GM23338 (cell line): ENCODE results near the gene SLC4A8. TPM values are rescaled to one million over a fixed set of nuclear protein-coding genes. Genes with fewer than 3 reads are reported as not detected.

Experiments used
- ATAC-seq: fragments of 200-7000 bp; cut with Tn5 transposase; 3 replicates; pipeline ENCODE4 v1.9.1; 2020
- DNase-seq: peaks from one replicate; pipeline ENCODE4 v3.0.0-alpha.2; 2015; ENCODE audit warnings: low spot score
- H2AFZ ChIP-seq: fragments of 200-600 bp; sonication (generic); 2 replicates; pipeline ENCODE4 v1.8.0; 2016; ENCODE audit warnings: antibody characterized with exemption, mild to moderate bottlenecking, moderate library complexity
- H3F3A ChIP-seq: fragments of 200-600 bp; sonication (generic); replicated peaks from 2 replicates; pipeline ENCODE4 v1.8.0; 2017; ENCODE audit warnings: antibody characterized with exemption, mixed run types, low read depth
- H3K27ac ChIP-seq: fragments of 200-600 bp; sonication (generic); 2 replicates; pipeline ENCODE4 v1.6.1; 2016; ENCODE audit warnings: low read depth
- H3K27me3 ChIP-seq: fragments of 200-600 bp; sonication (generic); 2 replicates; pipeline ENCODE4 v1.8.0; 2016; ENCODE audit warnings: mild to moderate bottlenecking, mixed run types, moderate library complexity; ENCODE audit not compliant: insufficient read depth
- H3K36me3 ChIP-seq: fragments of 200-600 bp; sonication (generic); 2 replicates; pipeline ENCODE4 v1.8.0; 2016; ENCODE audit warnings: mild to moderate bottlenecking; ENCODE audit not compliant: insufficient read depth
- H3K4me1 ChIP-seq: fragments of 200-600 bp; sonication (generic); 2 replicates; pipeline ENCODE4 v1.8.0; 2016; ENCODE audit warnings: mild to moderate bottlenecking, moderate library complexity; ENCODE audit not compliant: insufficient read depth
- H3K4me2 ChIP-seq: fragments of 200-600 bp; sonication (generic); 2 replicates; pipeline ENCODE4 v1.7.1; 2017; ENCODE audit warnings: mixed run types
- H3K4me3 ChIP-seq: fragments of 200-600 bp; sonication (generic); 2 replicates; pipeline ENCODE4 v1.6.1; 2016; ENCODE audit warnings: mixed run types
- H3K79me2 ChIP-seq: fragments of 200-600 bp; sonication (generic); replicated peaks from 2 replicates; pipeline ENCODE4 v1.8.0; 2017; ENCODE audit warnings: mild to moderate bottlenecking; ENCODE audit not compliant: insufficient read depth
- H3K9me2 ChIP-seq: fragments of 200-600 bp; sonication (generic); 2 replicates; pipeline ENCODE4 v1.8.0; 2017; ENCODE audit not compliant: insufficient read depth
- H4K20me1 ChIP-seq: fragments of 200-600 bp; sonication (generic); replicated peaks from 2 replicates; pipeline ENCODE4 v1.8.0; 2017; ENCODE audit warnings: mild to moderate bottlenecking; ENCODE audit not compliant: insufficient read depth
- H3K27ac Mint-ChIP-seq: 2 replicates; pipeline ENCODE4 v1.8.0; 2020; ENCODE audit warnings: inconsistent platforms, mild to moderate bottlenecking, moderate library complexity, mixed read lengths
- H3K27me3 Mint-ChIP-seq: 3 replicates; pipeline ENCODE4 v1.8.0; 2022; ENCODE audit warnings: low read depth, mild to moderate bottlenecking, moderate library complexity, mixed read lengths, inconsistent platforms; ENCODE audit not compliant: insufficient read depth, poor library complexity
- H3K36me3 Mint-ChIP-seq: 3 replicates; pipeline ENCODE4 v1.8.0; 2021; ENCODE audit warnings: low read depth, mild to moderate bottlenecking, inconsistent platforms, moderate library complexity, mixed read lengths
- H3K4me1 Mint-ChIP-seq: 3 replicates; pipeline ENCODE4 v1.8.0; 2020; ENCODE audit warnings: mild to moderate bottlenecking, inconsistent platforms, mixed read lengths
- H3K4me3 Mint-ChIP-seq: 3 replicates; pipeline ENCODE4 v1.8.0; 2021; ENCODE audit warnings: moderate library complexity, mild to moderate bottlenecking, inconsistent platforms, mixed read lengths
- H3K9me3 Mint-ChIP-seq: 3 replicates; pipeline ENCODE4 v1.8.0; 2020; ENCODE audit warnings: moderate library complexity, mild to moderate bottlenecking, inconsistent platforms, mixed read lengths
- EZH2 ChIP-seq: fragments of 200-600 bp; sonication (generic); IDR thresholded peaks from one replicate; pipeline ENCODE4 v1.8.0; 2017; ENCODE audit warnings: antibody characterized with exemption, mild to moderate bottlenecking, low read depth; ENCODE audit not compliant: unreplicated experiment
- EZH2phosphoT487 ChIP-seq: fragments of 200-600 bp; sonication (generic); IDR thresholded peaks from one replicate; pipeline ENCODE4 v1.8.1; 2018; ENCODE audit warnings: antibody characterized with exemption; ENCODE audit not compliant: unreplicated experiment
- JUNB ChIP-seq: IDR thresholded peaks from one replicate; pipeline ENCODE4 v1.6.1; 2016; ENCODE audit warnings: antibody characterized with exemption; ENCODE audit not compliant: unreplicated experiment
- POLR2AphosphoS5 ChIP-seq: IDR thresholded peaks from 2 replicates; pipeline ENCODE4 v1.6.1; 2016; ENCODE audit warnings: antibody characterized with exemption, low read depth
- STAT1 ChIP-seq: IDR thresholded peaks from one replicate; pipeline ENCODE4 v1.6.1; 2016; ENCODE audit warnings: antibody characterized with exemption; ENCODE audit not compliant: unreplicated experiment
- ZNF114 ChIP-seq: fragments of 250-450 bp; sonication (Bioruptor Pico); IDR thresholded peaks from 2 replicates; pipeline ENCODE4 v1.5.0; 2020; ENCODE audit warnings: mild to moderate bottlenecking, moderate library complexity
- ZNF331 ChIP-seq: fragments of 250-450 bp; sonication (Bioruptor Pico); IDR thresholded peaks from 2 replicates; pipeline ENCODE4 v1.5.0; 2020; ENCODE audit warnings: low read depth, mild to moderate bottlenecking, moderate library complexity
- polyA plus RNA-seq: library from polyadenylated mRNA; unstranded; fragments of >200 nt; fragmentation: Nextera tagmentation; extraction: Ambion mirVana; gene quantifications from 2 replicates; pipeline ENCODE4 v1.2.1, GENCODE V29; 2016
- total RNA-seq: library from RNA; depleted of rRNA; stranded (reverse); fragments of >200 nt; shearing (Covaris generic); gene quantifications from 2 replicates; pipeline ENCODE4 v1.2.3, GENCODE V29; 2014
- TF ChIP-seq, protein P1 (sequence below), 2 experiments: fragments of 200-600 bp in 1 of 2; sonication (generic) in 1 of 2; conservative IDR thresholded peaks; 2 replicates each; pipeline versions ENCODE4 v1.5.1 to v1.6.1; 2016 to 2017; ENCODE audit warnings: antibody characterized with exemption in 2 of 2, low read depth in 2 of 2, mild to moderate bottlenecking in 2 of 2, moderate library complexity in 1 of 2
- TF ChIP-seq, protein P2 (sequence below): IDR thresholded peaks from one replicate; pipeline ENCODE4 v1.6.1; 2018; ENCODE audit warnings: antibody characterized with exemption; ENCODE audit not compliant: unreplicated experiment
- TF ChIP-seq, protein P3 (sequence below): IDR thresholded peaks from 2 replicates; pipeline ENCODE4 v1.6.1; 2016; ENCODE audit warnings: antibody characterized with exemption

SLC4A8 gene
- total and polyA plus RNA-seq, 2 experiments from 2014 or later, result 7.6 to 9.2 TPM

DNA sequence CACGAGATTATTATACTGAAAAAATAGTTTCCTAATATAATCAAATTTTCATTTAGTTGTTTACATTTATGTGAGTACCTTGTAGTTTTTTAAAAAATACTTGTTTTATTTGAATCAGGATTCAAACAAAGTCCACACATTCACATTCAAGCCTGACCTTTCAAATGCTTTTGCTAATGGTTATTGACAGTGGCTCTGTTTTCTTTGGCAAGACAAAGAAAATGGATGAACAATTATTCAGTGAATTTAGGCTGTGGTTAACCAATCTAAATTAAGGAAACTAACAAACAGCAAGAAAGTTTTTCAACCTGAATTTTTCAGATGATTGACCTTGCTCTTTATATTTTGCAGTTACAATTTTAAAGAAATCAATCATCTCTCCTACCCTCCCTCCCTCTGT, 9.7 kb downstream of the SLC4A8 start:
- Histone ChIP-seq H3K36me3 (no peaks in the 10 kb centered on the region), H3K27me3 (no peaks in the 10 kb centered on the region), H3K4me1 (peaks cover 18% of the 10 kb centered on the region), H3K4me2 (no peak overlapping the region), H3F3A (no peaks in the 10 kb centered on the region), H3K4me3 (no peak overlapping the region), H4K20me1 (no peaks in the 10 kb centered on the region), H3K27ac (no peak overlapping the region), H2AFZ (no peak overlapping the region), H3K9me2 (peaks cover 4% of the 10 kb centered on the region; the same call in 1 of the 2 replicates), H3K79me2 (peaks cover 29% of the 10 kb centered on the region)
- no peak overlapping the region for H3K27ac Mint-ChIP-seq
- DNase-seq (no peak), ATAC-seq (no peak)
- H3K4me3 Mint-ChIP-seq, result no peak overlapping the region
- H3K9me3 Mint-ChIP-seq, result no peaks in the 10 kb centered on the region; the same call in 2 of the 3 replicates
- peaks cover 11% of the 10 kb centered on the region; the same call in 2 of the 3 replicates for H3K4me1 Mint-ChIP-seq
- no peak for TF ChIP-seq EZH2
- TF ChIP-seq ZNF331, result no peak
- TF ChIP-seq, protein P1, sequence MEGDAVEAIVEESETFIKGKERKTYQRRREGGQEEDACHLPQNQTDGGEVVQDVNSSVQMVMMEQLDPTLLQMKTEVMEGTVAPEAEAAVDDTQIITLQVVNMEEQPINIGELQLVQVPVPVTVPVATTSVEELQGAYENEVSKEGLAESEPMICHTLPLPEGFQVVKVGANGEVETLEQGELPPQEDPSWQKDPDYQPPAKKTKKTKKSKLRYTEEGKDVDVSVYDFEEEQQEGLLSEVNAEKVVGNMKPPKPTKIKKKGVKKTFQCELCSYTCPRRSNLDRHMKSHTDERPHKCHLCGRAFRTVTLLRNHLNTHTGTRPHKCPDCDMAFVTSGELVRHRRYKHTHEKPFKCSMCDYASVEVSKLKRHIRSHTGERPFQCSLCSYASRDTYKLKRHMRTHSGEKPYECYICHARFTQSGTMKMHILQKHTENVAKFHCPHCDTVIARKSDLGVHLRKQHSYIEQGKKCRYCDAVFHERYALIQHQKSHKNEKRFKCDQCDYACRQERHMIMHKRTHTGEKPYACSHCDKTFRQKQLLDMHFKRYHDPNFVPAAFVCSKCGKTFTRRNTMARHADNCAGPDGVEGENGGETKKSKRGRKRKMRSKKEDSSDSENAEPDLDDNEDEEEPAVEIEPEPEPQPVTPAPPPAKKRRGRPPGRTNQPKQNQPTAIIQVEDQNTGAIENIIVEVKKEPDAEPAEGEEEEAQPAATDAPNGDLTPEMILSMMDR (conservative IDR thresholded peaks at IDR 0.05; ENCODE audit: low read depth in 2 of 2), result no peak
- TF ChIP-seq EZH2phosphoT487, result no peak
- TF ChIP-seq, protein P2, sequence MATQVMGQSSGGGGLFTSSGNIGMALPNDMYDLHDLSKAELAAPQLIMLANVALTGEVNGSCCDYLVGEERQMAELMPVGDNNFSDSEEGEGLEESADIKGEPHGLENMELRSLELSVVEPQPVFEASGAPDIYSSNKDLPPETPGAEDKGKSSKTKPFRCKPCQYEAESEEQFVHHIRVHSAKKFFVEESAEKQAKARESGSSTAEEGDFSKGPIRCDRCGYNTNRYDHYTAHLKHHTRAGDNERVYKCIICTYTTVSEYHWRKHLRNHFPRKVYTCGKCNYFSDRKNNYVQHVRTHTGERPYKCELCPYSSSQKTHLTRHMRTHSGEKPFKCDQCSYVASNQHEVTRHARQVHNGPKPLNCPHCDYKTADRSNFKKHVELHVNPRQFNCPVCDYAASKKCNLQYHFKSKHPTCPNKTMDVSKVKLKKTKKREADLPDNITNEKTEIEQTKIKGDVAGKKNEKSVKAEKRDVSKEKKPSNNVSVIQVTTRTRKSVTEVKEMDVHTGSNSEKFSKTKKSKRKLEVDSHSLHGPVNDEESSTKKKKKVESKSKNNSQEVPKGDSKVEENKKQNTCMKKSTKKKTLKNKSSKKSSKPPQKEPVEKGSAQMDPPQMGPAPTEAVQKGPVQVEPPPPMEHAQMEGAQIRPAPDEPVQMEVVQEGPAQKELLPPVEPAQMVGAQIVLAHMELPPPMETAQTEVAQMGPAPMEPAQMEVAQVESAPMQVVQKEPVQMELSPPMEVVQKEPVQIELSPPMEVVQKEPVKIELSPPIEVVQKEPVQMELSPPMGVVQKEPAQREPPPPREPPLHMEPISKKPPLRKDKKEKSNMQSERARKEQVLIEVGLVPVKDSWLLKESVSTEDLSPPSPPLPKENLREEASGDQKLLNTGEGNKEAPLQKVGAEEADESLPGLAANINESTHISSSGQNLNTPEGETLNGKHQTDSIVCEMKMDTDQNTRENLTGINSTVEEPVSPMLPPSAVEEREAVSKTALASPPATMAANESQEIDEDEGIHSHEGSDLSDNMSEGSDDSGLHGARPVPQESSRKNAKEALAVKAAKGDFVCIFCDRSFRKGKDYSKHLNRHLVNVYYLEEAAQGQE, result no peak
- TF ChIP-seq POLR2AphosphoS5, result no peak
- TF ChIP-seq, protein P3, sequence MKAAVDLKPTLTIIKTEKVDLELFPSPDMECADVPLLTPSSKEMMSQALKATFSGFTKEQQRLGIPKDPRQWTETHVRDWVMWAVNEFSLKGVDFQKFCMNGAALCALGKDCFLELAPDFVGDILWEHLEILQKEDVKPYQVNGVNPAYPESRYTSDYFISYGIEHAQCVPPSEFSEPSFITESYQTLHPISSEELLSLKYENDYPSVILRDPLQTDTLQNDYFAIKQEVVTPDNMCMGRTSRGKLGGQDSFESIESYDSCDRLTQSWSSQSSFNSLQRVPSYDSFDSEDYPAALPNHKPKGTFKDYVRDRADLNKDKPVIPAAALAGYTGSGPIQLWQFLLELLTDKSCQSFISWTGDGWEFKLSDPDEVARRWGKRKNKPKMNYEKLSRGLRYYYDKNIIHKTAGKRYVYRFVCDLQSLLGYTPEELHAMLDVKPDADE, result no peak
- no peak for TF ChIP-seq STAT1
- TF ChIP-seq ZNF114 (CRISPR knock-in tag), result no peak
- no peak for TF ChIP-seq JUNB
- H3K36me3 Mint-ChIP-seq, result no peaks in the 10 kb centered on the region
- no peaks in the 10 kb centered on the region for H3K27me3 Mint-ChIP-seq

DNA sequence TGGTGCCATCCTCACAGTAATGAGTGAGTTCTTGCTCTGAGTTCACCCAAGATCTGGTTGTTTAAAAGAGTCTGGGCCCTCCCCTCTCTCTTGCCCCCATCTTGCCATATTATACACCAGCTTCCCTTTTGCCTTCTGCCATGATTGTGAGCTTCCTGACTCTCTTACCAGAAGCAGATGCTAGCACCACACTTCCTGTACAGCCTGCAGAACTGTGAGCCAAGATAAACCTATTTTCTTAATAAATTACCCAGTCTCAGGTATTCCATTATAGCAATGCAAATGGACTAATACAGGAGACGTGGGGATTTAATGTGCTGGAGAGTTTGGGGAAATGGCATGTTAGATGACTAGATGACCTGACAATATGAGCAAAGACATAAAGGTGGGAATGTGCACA, 12.8 kb downstream of the SLC4A8 start:
- Mint-ChIP-seq H3K9me3 (no peaks in the 10 kb centered on the region), H3K4me1 (peaks cover 14% of the 10 kb centered on the region; the same call in 2 of the 3 replicates)

More for the DNA sequence above, 12.8 kb downstream of the SLC4A8 start:
- ATAC-seq, result no peak
- Histone ChIP-seq H3K4me3 (no peak overlapping the region), H3F3A (no peaks in the 10 kb centered on the region), H3K36me3 (no peaks in the 10 kb centered on the region), H2AFZ (no peak overlapping the region), H3K4me2 (no peak overlapping the region), H3K4me1 (peaks cover 26% of the 10 kb centered on the region), H3K27me3 (no peaks in the 10 kb centered on the region), H4K20me1 (no peaks in the 10 kb centered on the region), H3K27ac (no peak overlapping the region), H3K9me2 (no peaks in the 10 kb centered on the region), H3K79me2 (peaks cover 29% of the 10 kb centered on the region)
- no peaks in the 10 kb centered on the region for H3K36me3 Mint-ChIP-seq
- H3K27ac Mint-ChIP-seq, result no peak overlapping the region
- peaks cover 2% of the 10 kb centered on the region for H3K27me3 Mint-ChIP-seq
- no peak for DNase-seq
- H3K4me3 Mint-ChIP-seq, result no peak overlapping the region
- no peak for TF ChIP-seq ZNF331
- TF ChIP-seq, protein P1 (conservative IDR thresholded peaks at IDR 0.05; ENCODE audit: low read depth in 2 of 2), result no peak
